H1 (cell line): ENCODE measurements around the gene GDPD3. TPM values are rescaled to one million over a fixed set of nuclear protein-coding genes. Genes with fewer than 3 reads are reported as not detected.

Experiments used
- CTCF ChIA-PET: fragments of 300-600 bp; sonication (Branson Sonifier 250); formaldehyde crosslinking; loops from one replicate; lab custom pipeline; 2021; ENCODE audit not compliant: partially characterized antibody; lab: Charles Lee
- POLR2A ChIA-PET: fragments of 300-600 bp; sonication (Branson Sonifier 250); formaldehyde crosslinking; loops from one replicate; lab custom pipeline; 2021; ENCODE audit warnings: inconsistent platforms; ENCODE audit not compliant: partially characterized antibody; lab: Charles Lee
- DNase-seq, 2 experiments: peaks; one replicate each; pipeline versions ENCODE4 v3.0.0 to v3.0.0-alpha.2; 2010 to 2022; ENCODE audit warnings: low spot score in 2 of 2, low read depth in 1 of 2, mixed read lengths in 1 of 2
- FAIRE-seq: peaks from 2 replicates; lab custom pipeline; 2011; peaks lifted over from hg19 to GRCh38; lab: Jason Lieb, UNC
- H2AFZ ChIP-seq: 2 replicates; pipeline ENCODE4 v1.8.1; 2012; ENCODE audit warnings: low read length, inconsistent platforms
- H2AK5ac ChIP-seq: 2 replicates; pipeline ENCODE4 v1.6.1; 2013; ENCODE audit warnings: low read depth, low read length
- H2BK120ac ChIP-seq: replicated peaks from 2 replicates; pipeline ENCODE3; 2013; ENCODE audit warnings: low read depth, low read length, inconsistent platforms
- H2BK12ac ChIP-seq: 2 replicates; pipeline ENCODE4 v1.6.1; 2013; ENCODE audit warnings: low read depth, low read length
- H2BK15ac ChIP-seq: 2 replicates; pipeline ENCODE4 v1.6.1; 2013; ENCODE audit warnings: low read length
- H2BK20ac ChIP-seq: 2 replicates; pipeline ENCODE4 v1.6.1; 2013; ENCODE audit warnings: low read length
- H2BK5ac ChIP-seq: 2 replicates; pipeline ENCODE4 v1.6.1; 2013; ENCODE audit warnings: low read depth, low read length
- H3K14ac ChIP-seq: 2 replicates; pipeline ENCODE4 v1.6.1; 2013; ENCODE audit warnings: inconsistent platforms; ENCODE audit not compliant: insufficient read length
- H3K18ac ChIP-seq: 2 replicates; pipeline ENCODE4 v1.6.1; 2013; ENCODE audit warnings: low read length; ENCODE audit errors: extremely low read depth
- H3K23ac ChIP-seq: 2 replicates; pipeline ENCODE4 v1.6.1; 2013; ENCODE audit warnings: inconsistent platforms; ENCODE audit not compliant: insufficient read length
- H3K23me2 ChIP-seq: 2 replicates; pipeline ENCODE4 v1.6.1; 2013; ENCODE audit warnings: low read depth, low read length
- H3K27ac ChIP-seq: 2 replicates; pipeline ENCODE4 v1.6.1; 2011; ENCODE audit warnings: low read depth, low read length, inconsistent platforms
- H3K27me3 ChIP-seq, 4 experiments: replicated peaks in 1 of 4; 1 replicate in 1 of 4; 2 replicates in 3 of 4; pipeline versions ENCODE4 v1.6.1 to v1.8.1; 2011 to 2013; ENCODE audit warnings: low read length in 3 of 4, mild to moderate bottlenecking in 3 of 4, inconsistent platforms in 2 of 4, mixed read lengths in 2 of 4, moderate library complexity in 1 of 4; ENCODE audit not compliant: control insufficient read depth in 3 of 4, insufficient read depth in 3 of 4; ENCODE audit errors: extremely low read depth in 1 of 4
- H3K36me3 ChIP-seq, 4 experiments: 2 replicates each; pipeline versions ENCODE4 v1.6.1 to v1.8.1; 2011 to 2013; ENCODE audit warnings: mild to moderate bottlenecking in 4 of 4, low read length in 3 of 4, moderate library complexity in 2 of 4, control low read depth in 1 of 4, inconsistent platforms in 1 of 4; ENCODE audit not compliant: insufficient read depth in 4 of 4, control insufficient read depth in 2 of 4
- H3K4ac ChIP-seq: replicated peaks from 2 replicates; pipeline ENCODE3; 2013; ENCODE audit warnings: low read length, low read depth, mixed read lengths, inconsistent platforms; ENCODE audit not compliant: insufficient read length
- H3K4me1 ChIP-seq, 4 experiments: replicated peaks in 1 of 4; 1 replicate in 1 of 4; 2 replicates in 3 of 4; pipeline versions ENCODE4 v1.6.1 to v1.8.1; 2011 to 2013; ENCODE audit warnings: low read length in 3 of 4, inconsistent platforms in 2 of 4, mixed read lengths in 1 of 4; ENCODE audit not compliant: insufficient read depth in 4 of 4, control insufficient read depth in 3 of 4
- H3K4me2 ChIP-seq, 2 experiments: 2 replicates each; pipeline versions ENCODE4 v1.6.1 to v1.8.1; 2011 to 2013; ENCODE audit warnings: low read depth in 2 of 2, low read length in 2 of 2, control low read depth in 1 of 2, inconsistent platforms in 1 of 2, mild to moderate bottlenecking in 1 of 2; ENCODE audit not compliant: insufficient read depth in 1 of 2
- H3K4me3 ChIP-seq, 4 experiments: fragments of 200-600, 300-600 bp in 1 of 4; sonication (generic), shearing (Covaris generic), sonication (Bioruptor Twin) in 1 of 4; 2 replicates each; pipeline versions ENCODE4 v1.5.1 to v1.8.1; 2011 to 2016; ENCODE audit warnings: low read length in 4 of 4, low read depth in 3 of 4, control low read depth in 2 of 4, inconsistent platforms in 2 of 4, mild to moderate bottlenecking in 2 of 4, mixed read lengths in 1 of 4, moderate library complexity in 1 of 4; ENCODE audit not compliant: insufficient read depth in 2 of 4; ENCODE audit errors: extremely low read depth in 1 of 4
- H3K56ac ChIP-seq: replicated peaks from 2 replicates; pipeline ENCODE3; 2013; ENCODE audit warnings: low read depth, mild to moderate bottlenecking, mixed read lengths, low read length, inconsistent platforms; ENCODE audit not compliant: insufficient read length
- H3K79me1 ChIP-seq: 2 replicates; pipeline ENCODE4 v1.6.1; 2013; ENCODE audit warnings: low read depth, low read length, control low read depth
- H3K79me2 ChIP-seq, 2 experiments: 2 replicates each; pipeline versions ENCODE4 v1.6.1 to v1.8.1; 2012 to 2013; ENCODE audit warnings: low read length in 2 of 2, mild to moderate bottlenecking in 2 of 2, inconsistent platforms in 1 of 2; ENCODE audit not compliant: insufficient read depth in 2 of 2, control insufficient read depth in 1 of 2
- H3K9ac ChIP-seq, 4 experiments: replicated peaks in 1 of 4; 1 replicate in 1 of 4; 2 replicates in 3 of 4; pipeline versions ENCODE4 v1.6.1 to v1.8.1; 2011 to 2013; ENCODE audit warnings: low read depth in 3 of 4, low read length in 3 of 4, control low read depth in 2 of 4, mild to moderate bottlenecking in 2 of 4, moderate library complexity in 2 of 4, inconsistent platforms in 1 of 4; ENCODE audit errors: extremely low read depth in 1 of 4
- H3K9me3 ChIP-seq, 2 experiments: 2 replicates each; pipeline versions ENCODE4 v1.6.1 to v1.8.1; 2012 to 2013; ENCODE audit warnings: mild to moderate bottlenecking in 2 of 2, moderate library complexity in 2 of 2, control low read depth in 1 of 2, inconsistent platforms in 1 of 2, low read depth in 1 of 2, low read length in 1 of 2, mixed read lengths in 1 of 2; ENCODE audit not compliant: insufficient read depth in 2 of 2
- H4K20me1 ChIP-seq, 2 experiments: replicated peaks in 1 of 2; 2 replicates each; pipeline versions ENCODE3 to v1.8.1; 2011 to 2013; ENCODE audit warnings: inconsistent platforms in 2 of 2, low read length in 2 of 2, mild to moderate bottlenecking in 1 of 2; ENCODE audit not compliant: insufficient read depth in 2 of 2, control insufficient read depth in 1 of 2
- H4K5ac ChIP-seq: 2 replicates; pipeline ENCODE4 v1.6.1; 2013; ENCODE audit warnings: low read length, low read depth, mixed read lengths, inconsistent platforms; ENCODE audit not compliant: insufficient read length
- H4K8ac ChIP-seq: 2 replicates; pipeline ENCODE4 v1.8.0; 2013; ENCODE audit warnings: mild to moderate bottlenecking, moderate library complexity, low read length, inconsistent platforms; ENCODE audit not compliant: insufficient read depth; ENCODE audit errors: extremely low read depth
- H4K91ac ChIP-seq: replicated peaks from 2 replicates; pipeline ENCODE3; 2013; ENCODE audit warnings: low read length, mixed read lengths, inconsistent platforms; ENCODE audit not compliant: insufficient read length
- KDM1A ChIP-seq: fragments of 200-600, 300-600 bp; sonication (generic); IDR thresholded peaks from 2 replicates; pipeline ENCODE4 v1.7.1; 2016; ENCODE audit warnings: mild to moderate bottlenecking, low read length, borderline replicate concordance
- POLR2A ChIP-seq, 2 experiments: IDR thresholded peaks; 1 replicate in 1 of 2; 2 replicates in 1 of 2; pipeline ENCODE4 v1.6.1; 2011; ENCODE audit warnings: low read depth in 2 of 2, low read length in 2 of 2, mild to moderate bottlenecking in 2 of 2; ENCODE audit errors: control extremely low read depth in 1 of 2
- POLR2AphosphoS5 ChIP-seq: IDR thresholded peaks from 2 replicates; pipeline ENCODE4 v1.6.1; 2011; ENCODE audit warnings: low read depth, low read length
- SRF ChIP-seq: IDR thresholded peaks from 2 replicates; pipeline ENCODE4 v1.6.1; 2011; ENCODE audit warnings: mild to moderate bottlenecking, low read depth, low read length, moderate library complexity
- TCF12 ChIP-seq: IDR thresholded peaks from 2 replicates; pipeline ENCODE4 v1.6.1; 2011; ENCODE audit warnings: low read depth, mild to moderate bottlenecking, low read length
- WGBS, 2 experiments: shearing (Covaris generic) in 1 of 2; methylation state at CpG; one replicate each; pipeline versions ENCODE4 v1.1.6 to v1.1.7; 2013 to 2015; ENCODE audit warnings: low lambda C conversion rate in 2 of 2, mixed read lengths in 2 of 2, inconsistent platforms in 1 of 2, low coverage in 1 of 2, missing lambda C conversion rate in 1 of 2; ENCODE audit not compliant: insufficient replicate concordance in 2 of 2, insufficient coverage in 1 of 2, insufficient read length in 1 of 2; ENCODE audit errors: extremely low coverage in 1 of 2, missing lambda C conversion rate in 1 of 2; 5-methylcytosine and 5-hydroxymethylcytosine counted together
- long read RNA-seq, 2 experiments: library from RNA in 1 of 2; library from capped mRNA in 1 of 2; stranded (forward); transcript quantifications; one replicate each; pipeline ENCODE4 v2.0.0, GENCODE V29; 2021; ENCODE audit warnings: inconsistent platforms in 1 of 2
- polyA minus RNA-seq, 3 experiments: library from RNA; depleted of rRNA, polyadenylated mRNA; stranded (reverse); fragments of >200 nt; gene quantifications; 1 replicate in 2 of 3; 2 replicates in 1 of 3; pipeline ENCODE4 v1.2.3, GENCODE V29; 2011
- polyA plus RNA-seq, 7 experiments: library from polyadenylated mRNA; depleted of rRNA in 3 of 7; stranded (reverse) in 5 of 7; unstranded in 2 of 7; fragments of >200 nt in 5 of 7; fragments of 200-250 nt in 2 of 7; gene quantifications; 1 replicate in 5 of 7; 2 replicates in 1 of 7; 4 replicates in 1 of 7; pipeline versions ENCODE4 v1.2.1 to v1.2.3, GENCODE V29; 2011 to 2013; ENCODE audit warnings: missing spikeins in 2 of 7, mixed read lengths in 2 of 7
- total RNA-seq: library from RNA; stranded (reverse); fragmentation: NEBNext Ultra II Directional; extraction: Animal tissue kit (Norgen Biotek cat#: 25700); gene quantifications from 2 replicates; pipeline ENCODE4 v1.2.1, GENCODE V29; 2021

Gene GDPD3
- total RNA-seq = 1.5 TPM in 1 of 2 replicates, not detected in the other
- polyA plus RNA-seq (2011; rRNA removed) = 0.20 and 0.30 TPM in 2 replicates
- polyA plus RNA-seq (2011; cell fraction: cytosol; rRNA removed) = 0.35 TPM
- 1.7 TPM for polyA plus RNA-seq (2011; cell fraction: nucleus; rRNA removed)
- 1.9 to 4.0 TPM (median 2.5 TPM) in 4 replicates for polyA plus RNA-seq (2012, experiment 1 of 2)
- polyA plus RNA-seq (2012, experiment 2 of 2) = 0.29 TPM
- 1.3 TPM for polyA plus RNA-seq (2013, experiment 1 of 2)
- polyA plus RNA-seq (2013, experiment 2 of 2) = 1.7 TPM
- not detected in 2 replicates for polyA minus RNA-seq (2011; rRNA and poly(A)+ RNA removed)
- polyA minus RNA-seq (2011; cell fraction: cytosol; rRNA and poly(A)+ RNA removed) = not detected
- polyA minus RNA-seq (2011; cell fraction: nucleus; rRNA and poly(A)+ RNA removed) = not detected
- long read RNA-seq, experiment 1 = 0 reads
- long read RNA-seq, experiment 2, partial matches to known transcripts = 1 of 1 reads
- long read RNA-seq, experiment 2, other reads (novel, unspliced or antisense) = 0 of 1 reads

- Histone ChIP-seq H3K4me2 (peak within 1 kb of the TSS in 1 of 2 experiments; percentile 50; a peak in 2 of 4 replicates), H3K36me3 (0 out of 8 replicates have a peak, but pooled peaks cover 0 to under 1% (median 0%) of the 10 kb centered on the region in 4 experiments)
Measured at GRCh38 chr16:30113031-30113710, at the start of gene GDPD3. TSS of gene GDPD3 (minus strand) at chr16:30113537. CDS start at chr16:30113478, 59 bp downstream.

More at GRCh38 chr16:30113031-30113710, at the start of gene GDPD3:
- H2BK15ac ChIP-seq = 0 out of 2 replicates have a peak within 1 kb of the TSS, but pooled peaks have one; percentile 29
- H2BK120ac ChIP-seq = no peak within 1 kb of the TSS
- 0 out of 2 replicates have a peak within 1 kb of the TSS, but pooled peaks have one; percentile 48 for H2BK20ac ChIP-seq
- no peaks in the 10 kb centered on the region for H3K23me2 ChIP-seq
- 85% methylated on average over 19 of the region's 20 CpGs; no CpG with 5 or more reads in 1 of the 2 experiments for WGBS, 2 experiments
- no peak within 1 kb of the TSS for H3K27ac ChIP-seq
- H2BK12ac ChIP-seq = no peak within 1 kb of the TSS; the same call in 1 of the 2 replicates
- no peak within 1 kb of the TSS for H2AFZ ChIP-seq
- ChIA-PET CTCF (interaction anchor here (0.6 to 6.7 kb wide), 19 partner anchors 8 to 523 kb away, joined by 3 to 90 read pairs (median 7); partner anchors contain the start of genes ALDOA, MAPK3 and TBX6), POLR2A (interaction anchor here (0.9 to 16.3 kb wide), 5 partner anchors 9 to 434 kb away, joined by 4 to 169 read pairs (median 5); partner anchors contain the start of genes TBX6 and YPEL3)
- H3K27me3 ChIP-seq = no peaks in the 10 kb centered on the region
- no peaks in the 10 kb centered on the region for H3K9me3 ChIP-seq
- H3K4me1 ChIP-seq = peaks cover 0 to 12% (median 6%) of the 10 kb centered on the region in 4 experiments; a peak in 5 of 7 replicates
- H3K14ac ChIP-seq = no peak within 1 kb of the TSS
- no peak within 1 kb of the TSS for H3K4ac ChIP-seq
- no peak within 1 kb of the TSS for H4K5ac ChIP-seq
- H3K56ac ChIP-seq = no peak within 1 kb of the TSS
- no peak for FAIRE-seq
- H2BK5ac ChIP-seq = peak within 1 kb of the TSS; percentile 12; the same call in 1 of the 2 replicates
- no peak for TF ChIP-seq SRF
- no peak for TF ChIP-seq TCF12
- peak; percentile 22 for TF ChIP-seq POLR2AphosphoS5
- TF ChIP-seq KDM1A = 0 out of 2 replicates have a peak, but pooled peaks have one; percentile 91
- peak in 1 of 2 experiments; percentile 22; a peak in 1 of 3 replicates for TF ChIP-seq POLR2A (IDR thresholded peaks at IDR 0.05; ENCODE audit: control extremely low read depth in 1 of 2, low read depth in 2 of 2, low read length in 2 of 2)
- peak within 1 kb of the TSS in 1 of 4 experiments; percentile 24; a peak in 2 of 8 replicates for H3K4me3 ChIP-seq
- H2AK5ac ChIP-seq = no peak within 1 kb of the TSS
- no peak within 1 kb of the TSS for H3K18ac ChIP-seq
- H3K79me2 ChIP-seq = no peaks in the 10 kb centered on the region
- H3K9ac ChIP-seq = peak within 1 kb of the TSS in 1 of 4 experiments; percentile 10; a peak in 3 of 7 replicates
- peak within 1 kb of the TSS; percentile 22 for H4K91ac ChIP-seq
- peak within 1 kb of the TSS; percentile 14; the same call in 1 of the 2 replicates for H4K8ac ChIP-seq
- H3K79me1 ChIP-seq = no peaks in the 10 kb centered on the region
- DNase-seq = peak in 1 of 2 experiments; percentile 55
- H4K20me1 ChIP-seq = peaks cover 2 to 6% of the 10 kb centered on the region in 2 experiments
- no peak within 1 kb of the TSS for H3K23ac ChIP-seq
